Measurements from ENCODE around the gene HOXB1.
"Not testable (repeated sequence)": the region's sequence is repeated elsewhere in the genome, so short reads cannot be mapped to it uniquely, and the experiment has no call there.

The HOXB1 gene

GRCh38 chr17:48543107-48543853, 12.5 kb upstream of the HOXB1 start:
- DNase-seq (ENCODE audit: low read depth in 2 of 2), result no peak

GRCh38 chr17:48542698-48543106, 11.9 kb upstream of the HOXB1 start:
- DNase-seq (ENCODE audit: low read depth in 2 of 2), result no peak

- DNase-seq (ENCODE audit: low read depth in 2 of 2), result no peak
These were observed 11.4 kb upstream of the HOXB1 start for GRCh38 chr17:48542114-48542656.

GRCh38 chr17:48541577-48542113, 10.8 kb upstream of the HOXB1 start:
- no peak for DNase-seq (ENCODE audit: low read depth in 2 of 2)

- DNase-seq (ENCODE audit: low read depth in 2 of 2), result no peak
These were observed 10.3 kb upstream of the HOXB1 start for GRCh38 chr17:48541036-48541576.

GRCh38 chr17:48540213-48540612, 9.4 kb upstream of the HOXB1 start:
- no peak for DNase-seq (ENCODE audit: low read depth in 2 of 2)

GRCh38 chr17:48539177-48539576, 8.4 kb upstream of the HOXB1 start:
- DNase-seq (ENCODE audit: low read depth in 2 of 2), result no peak

GRCh38 chr17:48537316-48537715, 6.5 kb upstream of the HOXB1 start:
- no peak for DNase-seq (ENCODE audit: low read depth in 2 of 2)

- not testable (repeated sequence) for DNase-seq (ENCODE audit: low read depth in 2 of 2)
These were observed 5.2 kb upstream of the HOXB1 start for GRCh38 chr17:48535793-48536559.

GRCh38 chr17:48532261-48532660, 1.4 kb upstream of the HOXB1 start:
- DNase-seq (ENCODE audit: low read depth in 2 of 2), result no peak

GRCh38 chr17:48530208-48530886, 464 bp downstream of the HOXB1 start:
- DNase-seq (ENCODE audit: low read depth in 2 of 2), result no peak

- no peak for DNase-seq (ENCODE audit: low read depth in 2 of 2)
These were observed 1.2 kb downstream of the HOXB1 start for GRCh38 chr17:48529683-48530009.

GRCh38 chr17:48528936-48529682, 1.7 kb downstream of the HOXB1 start:
- no peak for DNase-seq (ENCODE audit: low read depth in 2 of 2)

GRCh38 chr17:48528153-48528935, 2.5 kb downstream of the HOXB1 start:
- DNase-seq (ENCODE audit: low read depth in 2 of 2), result no peak

GRCh38 chr17:48527547-48527932, 3.3 kb downstream of the HOXB1 start:
- no peak for DNase-seq (ENCODE audit: low read depth in 2 of 2)

- DNase-seq (ENCODE audit: low read depth in 2 of 2), result no peak
These were observed 3.9 kb downstream of the HOXB1 start for GRCh38 chr17:48526608-48527546.

GRCh38 chr17:48523010-48523409, 7.8 kb downstream of the HOXB1 start:
- no peak for DNase-seq (ENCODE audit: low read depth in 2 of 2)

- no peak for DNase-seq (ENCODE audit: low read depth in 2 of 2)
These were observed 8.7 kb downstream of the HOXB1 start for GRCh38 chr17:48522031-48522653.

- no peak for DNase-seq (ENCODE audit: low read depth in 2 of 2)
These were observed 10.2 kb downstream of the HOXB1 start for GRCh38 chr17:48520631-48521079.
